Activated CD4-positive, alpha-beta T cell treated with anti-CD3 and anti-CD28 coated beads, Interleukin-2, amount 10 ng/mL, durations not matched to agents 24 days and 14 days (primary cell): ENCODE measurements around the gene NGB. TPM values are rescaled to one million over a fixed set of nuclear protein-coding genes. Genes with fewer than 3 reads are reported as not detected.
A peak's percentile ranks its signal among the peaks of the same experiment; 100 is the strongest.

ENCODE experiments used
- DNase-seq: peaks from one replicate; pipeline ENCODE4 v3.0.0; 2022
- H3K27ac Mint-ChIP-seq: one replicate; pipeline ENCODE4 v1.8.0; 2022; ENCODE audit warnings: mild to moderate bottlenecking, mixed read lengths
- H3K27me3 Mint-ChIP-seq: one replicate; pipeline ENCODE4 v1.8.0; 2022; ENCODE audit warnings: mixed read lengths
- H3K36me3 Mint-ChIP-seq: one replicate; pipeline ENCODE4 v1.8.0; 2022; ENCODE audit warnings: low read depth, mild to moderate bottlenecking, mixed read lengths
- H3K4me1 Mint-ChIP-seq: one replicate; pipeline ENCODE4 v1.8.0; 2021; ENCODE audit warnings: mixed read lengths
- H3K4me3 Mint-ChIP-seq: one replicate; pipeline ENCODE4 v1.8.0; 2022; ENCODE audit warnings: mild to moderate bottlenecking, moderate library complexity, mixed read lengths
- H3K9me3 Mint-ChIP-seq: one replicate; pipeline ENCODE4 v1.8.0; 2021; ENCODE audit warnings: mixed read lengths
- intact Hi-C: fragments of 100-400 bp; cut with micrococcal nuclease; formaldehyde crosslinking; loops from one replicate; pipeline ENCODE4 v1.15.1; 2023
- total RNA-seq: library from RNA; stranded (reverse); gene quantifications from 2 replicates; pipeline ENCODE4 v1.2.3, GENCODE V29; 2022

Gene NGB
- total RNA-seq, 1 donor from 2014 or later = not detected

GRCh38 chr14:77225254-77225653, 45.8 kb downstream of the NGB start:
- intact Hi-C loops = no loop called here
- Mint-ChIP-seq H3K27me3 (no peaks in the 10 kb centered on the region), H3K4me1 (no peaks in the 10 kb centered on the region), H3K27ac (no peak overlapping the region), H3K36me3 (no peaks in the 10 kb centered on the region), H3K9me3 (no peaks in the 10 kb centered on the region), H3K4me3 (no peak overlapping the region)
- DNase-seq = no peak

GRCh38 chr14:77224212-77224611, 46.8 kb downstream of the NGB start:
- Mint-ChIP-seq H3K4me3 (no peak overlapping the region), H3K4me1 (no peaks in the 10 kb centered on the region), H3K27me3 (no peaks in the 10 kb centered on the region), H3K27ac (no peak overlapping the region), H3K36me3 (no peaks in the 10 kb centered on the region), H3K9me3 (no peaks in the 10 kb centered on the region)
- DNase-seq = no peak
- intact Hi-C loops = no loop called here

GRCh38 chr14:77222546-77223225, 48.3 kb downstream of the NGB start:
- intact Hi-C loops = no loop called here
- Mint-ChIP-seq H3K36me3 (no peaks in the 10 kb centered on the region), H3K27me3 (no peaks in the 10 kb centered on the region), H3K9me3 (no peaks in the 10 kb centered on the region), H3K4me3 (no peak overlapping the region), H3K4me1 (no peaks in the 10 kb centered on the region), H3K27ac (no peak overlapping the region)
- no peak for DNase-seq

GRCh38 chr14:77221241-77221871, 49.6 kb downstream of the NGB start:
- Mint-ChIP-seq H3K27ac (peak overlapping the region; percentile 71), H3K4me3 (no peak overlapping the region), H3K4me1 (no peaks in the 10 kb centered on the region), H3K36me3 (no peaks in the 10 kb centered on the region), H3K9me3 (no peaks in the 10 kb centered on the region), H3K27me3 (no peaks in the 10 kb centered on the region)
- intact Hi-C loops = no loop called here
- no peak for DNase-seq

GRCh38 chr14:77220246-77221017, 50.6 kb downstream of the NGB start:
- Mint-ChIP-seq H3K4me1 (no peaks in the 10 kb centered on the region), H3K27ac (no peak overlapping the region), H3K36me3 (no peaks in the 10 kb centered on the region), H3K9me3 (no peaks in the 10 kb centered on the region), H3K4me3 (no peak overlapping the region), H3K27me3 (no peaks in the 10 kb centered on the region)
- no peak for DNase-seq
- intact Hi-C loops = no loop called here

- Mint-ChIP-seq H3K27ac (no peak overlapping the region), H3K4me3 (no peak overlapping the region), H3K36me3 (no peaks in the 10 kb centered on the region), H3K27me3 (peaks cover 2% of the 10 kb centered on the region), H3K4me1 (no peaks in the 10 kb centered on the region), H3K9me3 (no peaks in the 10 kb centered on the region)
- intact Hi-C loops = no loop called here
- no peak for DNase-seq
Observed at GRCh38 chr14:77219591-77219990, 51.4 kb downstream of the NGB start.

- Mint-ChIP-seq H3K27ac (no peak overlapping the region), H3K4me1 (no peaks in the 10 kb centered on the region), H3K9me3 (no peaks in the 10 kb centered on the region), H3K27me3 (peaks cover 4% of the 10 kb centered on the region), H3K36me3 (no peaks in the 10 kb centered on the region), H3K4me3 (no peak overlapping the region)
- DNase-seq = no peak
- intact Hi-C loops = no loop called here
Observed at GRCh38 chr14:77217551-77217950, 53.5 kb downstream of the NGB start.

Other genes starting within 250 kb of the NGB start
- 32.8 and 34.8 TPM in 2 replicates for gene IRF2BPL, start 242.5 kb downstream of the NGB start, total RNA-seq
- 12.7 and 14.0 TPM in 2 replicates for gene CIPC, start 172.9 kb downstream of the NGB start, total RNA-seq
- gene ZDHHC22, start 129.4 kb downstream of the NGB start, total RNA-seq = not detected in 2 replicates
- 1.3 and 2.3 TPM in 2 replicates for gene TMEM63C, start 89.4 kb downstream of the NGB start, total RNA-seq
- 23.5 and 24.3 TPM in 2 replicates for gene POMT2, start 49.7 kb upstream of the NGB start, total RNA-seq
- gene GSTZ1, start 49.8 kb upstream of the NGB start, total RNA-seq = 9.5 and 9.9 TPM in 2 replicates
- gene TMED8, start 105.9 kb upstream of the NGB start, total RNA-seq = 31.1 and 32.1 TPM in 2 replicates
- gene SAMD15, start 106.2 kb upstream of the NGB start, total RNA-seq = 0.28 and 0.63 TPM in 2 replicates
- 0.19 and 0.40 TPM in 2 replicates for gene NOXRED1, start 152.3 kb upstream of the NGB start, total RNA-seq
- gene VIPAS39, start 186.4 kb upstream of the NGB start, total RNA-seq = 17.7 and 18.5 TPM in 2 replicates
- 418 and 441 TPM in 2 replicates for gene AHSA1, start 186.9 kb upstream of the NGB start, total RNA-seq
- gene ISM2, start 227.6 kb upstream of the NGB start, total RNA-seq = 0.07 and 0.12 TPM in 2 replicates